GM12873 (cell line): ENCODE measurements around the gene ZDHHC11.

Experiments
- CTCF ChIP-seq: IDR thresholded peaks from 2 replicates; pipeline ENCODE4 v1.5.1; 2012; ENCODE audit warnings: low read depth, mild to moderate bottlenecking, moderate library complexity, low read length, control low read depth; ENCODE audit not compliant: insufficient read depth; ENCODE audit errors: missing control alignments

ZDHHC11 gene

GRCh38 chr5:883475-884181, 32.8 kb upstream of the ZDHHC11 start:
- TF ChIP-seq CTCF = no peak

GRCh38 chr5:882253-883183, 31.7 kb upstream of the ZDHHC11 start:
- no peak for TF ChIP-seq CTCF

GRCh38 chr5:881551-881935, 30.8 kb upstream of the ZDHHC11 start:
- TF ChIP-seq CTCF = no peak

- no peak for TF ChIP-seq CTCF
Measured at GRCh38 chr5:880816-881550, 30.2 kb upstream of the ZDHHC11 start.

- TF ChIP-seq CTCF = no peak
Measured at GRCh38 chr5:878125-878524, 27.3 kb upstream of the ZDHHC11 start.

GRCh38 chr5:876398-877365, 25.9 kb upstream of the ZDHHC11 start:
- TF ChIP-seq CTCF = no peak
